Measurements from ENCODE around the gene FBXW8. TPM values are rescaled to one million over a fixed set of nuclear protein-coding genes. Genes with fewer than 3 reads are reported as not detected.

Gene FBXW8
- total RNA-seq, 1 experiment from 2014 or later: 34.8 TPM

GRCh38 chr12:117030187-117030900 lies 119.6 kb downstream of the FBXW8 start:
- H3K4me1 ChIP-seq (ENCODE audit: low read length): peaks cover 90% of the 10 kb centered on the region
- H3K4me2 ChIP-seq (ENCODE audit: low read depth, low read length, poor library complexity, severe bottlenecking): peak overlapping the region; percentile 65
- DNase-seq: no peak
- peaks cover 25% of the 10 kb centered on the region for H3K36me3 ChIP-seq (ENCODE audit: insufficient read depth, low read length)
- no peak overlapping the region for H2AFZ ChIP-seq (ENCODE audit: low read length)
- H3K9me2 ChIP-seq (replicated peaks; ENCODE audit: insufficient read depth, low read length): no peaks in the 10 kb centered on the region
- H3K27me3 ChIP-seq (ENCODE audit: low read length): no peaks in the 10 kb centered on the region
- no peak overlapping the region for H3K4me3 ChIP-seq (ENCODE audit: low read length)
- no peaks in the 10 kb centered on the region for H4K20me1 ChIP-seq (ENCODE audit: insufficient read depth, low read depth, low read length)
- H3K27ac ChIP-seq (ENCODE audit: low read length): peak overlapping the region; percentile 93
- H3K79me2 ChIP-seq (ENCODE audit: low read length): no peaks in the 10 kb centered on the region
- 0 out of 2 replicates have a peak overlapping the region, but pooled peaks have one; percentile 45 for H3K9ac ChIP-seq (ENCODE audit: low read length)
- H3K9me3 ChIP-seq (ENCODE audit: low read length): no peaks in the 10 kb centered on the region

- DNase-seq: peak; percentile 77
- H4K20me1 ChIP-seq (ENCODE audit: insufficient read depth, low read depth, low read length): no peaks in the 10 kb centered on the region
- H3K27me3 ChIP-seq (ENCODE audit: low read length): no peaks in the 10 kb centered on the region
- peaks cover 18% of the 10 kb centered on the region for H3K36me3 ChIP-seq (ENCODE audit: insufficient read depth, low read length)
- peak overlapping the region; percentile 65 for H3K9ac ChIP-seq (ENCODE audit: low read length)
- H3K4me2 ChIP-seq (ENCODE audit: low read depth, low read length, poor library complexity, severe bottlenecking): peak overlapping the region; percentile 65
- H3K27ac ChIP-seq (ENCODE audit: low read length): peak overlapping the region; percentile 93
- no peak overlapping the region for H2AFZ ChIP-seq (ENCODE audit: low read length)
- peaks cover 91% of the 10 kb centered on the region for H3K4me1 ChIP-seq (ENCODE audit: low read length)
- H3K79me2 ChIP-seq (ENCODE audit: low read length): no peaks in the 10 kb centered on the region
- no peaks in the 10 kb centered on the region for H3K9me3 ChIP-seq (ENCODE audit: low read length)
- no peaks in the 10 kb centered on the region for H3K9me2 ChIP-seq (replicated peaks; ENCODE audit: insufficient read depth, low read length)
- H3K4me3 ChIP-seq (ENCODE audit: low read length): peak overlapping the region; percentile 45
Observed at GRCh38 chr12:117031843-117032592, 121.3 kb downstream of the FBXW8 start.

- Histone ChIP-seq H3K4me1 (ENCODE audit: low read length) (peaks cover 97% of the 10 kb centered on the region), H2AFZ (ENCODE audit: low read length) (no peak overlapping the region), H3K36me3 (ENCODE audit: insufficient read depth, low read length) (peaks cover 16% of the 10 kb centered on the region), H3K9ac (ENCODE audit: low read length) (peak overlapping the region; percentile 65), H3K9me3 (ENCODE audit: low read length) (no peaks in the 10 kb centered on the region), H3K79me2 (ENCODE audit: low read length) (no peaks in the 10 kb centered on the region), H3K9me2 (replicated peaks; ENCODE audit: insufficient read depth, low read length) (no peaks in the 10 kb centered on the region), H3K4me2 (ENCODE audit: low read depth, low read length, poor library complexity, severe bottlenecking) (peak overlapping the region; percentile 65), H3K27ac (ENCODE audit: low read length) (peak overlapping the region; percentile 93), H3K27me3 (ENCODE audit: low read length) (no peaks in the 10 kb centered on the region), H3K4me3 (ENCODE audit: low read length) (peak overlapping the region; percentile 22; the same call in 1 of the 2 replicates), H4K20me1 (ENCODE audit: insufficient read depth, low read depth, low read length) (no peaks in the 10 kb centered on the region)
- DNase-seq: peak; percentile 84
Observed at GRCh38 chr12:117032593-117033381, 122.0 kb downstream of the FBXW8 start.

- H3K4me3 ChIP-seq (ENCODE audit: low read length): no peak overlapping the region
- no peak overlapping the region for H3K9ac ChIP-seq (ENCODE audit: low read length)
- H3K9me2 ChIP-seq (replicated peaks; ENCODE audit: insufficient read depth, low read length): no peaks in the 10 kb centered on the region
- peak overlapping the region; percentile 93 for H3K27ac ChIP-seq (ENCODE audit: low read length)
- H4K20me1 ChIP-seq (ENCODE audit: insufficient read depth, low read depth, low read length): no peaks in the 10 kb centered on the region
- H3K27me3 ChIP-seq (ENCODE audit: low read length): no peaks in the 10 kb centered on the region
- peak overlapping the region; percentile 65 for H3K4me2 ChIP-seq (ENCODE audit: low read depth, low read length, poor library complexity, severe bottlenecking)
- no peak overlapping the region for H2AFZ ChIP-seq (ENCODE audit: low read length)
- peaks cover 97% of the 10 kb centered on the region for H3K4me1 ChIP-seq (ENCODE audit: low read length)
- peaks cover 16% of the 10 kb centered on the region for H3K36me3 ChIP-seq (ENCODE audit: insufficient read depth, low read length)
- no peak for DNase-seq
- no peaks in the 10 kb centered on the region for H3K79me2 ChIP-seq (ENCODE audit: low read length)
- H3K9me3 ChIP-seq (ENCODE audit: low read length): no peaks in the 10 kb centered on the region
Observed at GRCh38 chr12:117033382-117034221, 122.9 kb downstream of the FBXW8 start.

DNA sequence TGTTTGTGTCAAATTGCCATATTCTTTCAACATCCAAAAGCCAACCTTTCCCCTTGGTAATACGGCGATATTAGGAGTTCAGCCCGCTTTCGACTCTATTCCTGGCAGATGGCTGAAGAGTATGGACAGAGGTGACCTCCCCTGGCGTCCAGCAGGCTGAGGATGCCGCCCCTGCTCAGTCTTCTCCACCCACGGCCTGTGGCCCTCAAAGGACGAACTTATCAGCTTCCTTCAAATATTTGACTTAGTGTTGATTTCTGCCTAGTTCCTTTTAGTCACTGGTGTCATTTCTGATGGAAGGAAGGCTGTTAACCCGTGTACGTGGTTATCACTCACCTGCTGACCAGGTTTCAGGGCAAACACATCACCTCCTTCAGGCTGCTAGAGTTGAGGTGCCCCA lies 123.5 kb downstream of the FBXW8 start:
- Histone ChIP-seq H2AFZ (ENCODE audit: low read length) (no peak overlapping the region), H3K4me3 (ENCODE audit: low read length) (no peak overlapping the region), H3K79me2 (ENCODE audit: low read length) (no peaks in the 10 kb centered on the region), H3K9ac (ENCODE audit: low read length) (no peak overlapping the region), H4K20me1 (ENCODE audit: insufficient read depth, low read depth, low read length) (no peaks in the 10 kb centered on the region), H3K27ac (ENCODE audit: low read length) (peak overlapping the region; percentile 93), H3K9me2 (replicated peaks; ENCODE audit: insufficient read depth, low read length) (no peaks in the 10 kb centered on the region), H3K27me3 (ENCODE audit: low read length) (no peaks in the 10 kb centered on the region), H3K4me2 (ENCODE audit: low read depth, low read length, poor library complexity, severe bottlenecking) (peak overlapping the region; percentile 11), H3K36me3 (ENCODE audit: insufficient read depth, low read length) (peaks cover 12% of the 10 kb centered on the region), H3K9me3 (ENCODE audit: low read length) (no peaks in the 10 kb centered on the region), H3K4me1 (ENCODE audit: low read length) (peaks cover 96% of the 10 kb centered on the region)
- DNase-seq: no peak

- H3K4me1 ChIP-seq (ENCODE audit: low read length): peaks cover 97% of the 10 kb centered on the region
- no peaks in the 10 kb centered on the region for H3K9me2 ChIP-seq (replicated peaks; ENCODE audit: insufficient read depth, low read length)
- H3K36me3 ChIP-seq (ENCODE audit: insufficient read depth, low read length): peaks cover 11% of the 10 kb centered on the region
- H3K79me2 ChIP-seq (ENCODE audit: low read length): no peaks in the 10 kb centered on the region
- no peaks in the 10 kb centered on the region for H3K27me3 ChIP-seq (ENCODE audit: low read length)
- H4K20me1 ChIP-seq (ENCODE audit: insufficient read depth, low read depth, low read length): no peaks in the 10 kb centered on the region
- no peak for DNase-seq
- no peak overlapping the region for H2AFZ ChIP-seq (ENCODE audit: low read length)
- peak overlapping the region; percentile 11 for H3K4me2 ChIP-seq (ENCODE audit: low read depth, low read length, poor library complexity, severe bottlenecking)
- H3K9me3 ChIP-seq (ENCODE audit: low read length): no peaks in the 10 kb centered on the region
- H3K4me3 ChIP-seq (ENCODE audit: low read length): no peak overlapping the region
- peak overlapping the region; percentile 93 for H3K27ac ChIP-seq (ENCODE audit: low read length)
- H3K9ac ChIP-seq (ENCODE audit: low read length): no peak overlapping the region
Observed at GRCh38 chr12:117034701-117035151, 124.0 kb downstream of the FBXW8 start.

DNA sequence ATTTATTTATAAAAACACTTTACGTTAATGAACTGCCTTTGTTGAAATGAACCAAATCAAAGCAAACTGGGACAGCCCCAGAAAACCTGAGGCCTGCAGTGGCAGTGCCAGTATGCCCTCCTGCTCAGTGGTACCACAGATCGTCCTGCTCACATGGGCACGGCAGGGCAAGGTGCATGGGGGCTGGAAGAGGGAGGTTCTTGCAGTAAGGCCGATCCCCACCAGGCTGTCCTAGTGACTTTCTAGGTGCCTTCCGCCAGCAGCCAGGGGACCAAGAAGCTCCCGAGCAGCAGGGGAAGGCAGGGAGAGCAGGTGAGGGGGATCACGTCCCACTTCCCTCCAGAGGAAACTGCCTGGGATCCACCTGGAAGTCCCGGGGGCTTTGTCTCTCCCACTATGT lies 124.5 kb downstream of the FBXW8 start:
- DNase-seq: peak; percentile 55
- no peak overlapping the region for H3K4me3 ChIP-seq (ENCODE audit: low read length)
- peaks cover 6% of the 10 kb centered on the region; the same call in 1 of the 2 replicates for H3K36me3 ChIP-seq (ENCODE audit: insufficient read depth, low read length)
- no peak overlapping the region for H2AFZ ChIP-seq (ENCODE audit: low read length)
- H3K27ac ChIP-seq (ENCODE audit: low read length): peak overlapping the region; percentile 93
- H4K20me1 ChIP-seq (ENCODE audit: insufficient read depth, low read depth, low read length): no peaks in the 10 kb centered on the region
- H3K27me3 ChIP-seq (ENCODE audit: low read length): no peaks in the 10 kb centered on the region
- no peak overlapping the region for H3K4me2 ChIP-seq (ENCODE audit: low read depth, low read length, poor library complexity, severe bottlenecking)
- no peak overlapping the region for H3K9ac ChIP-seq (ENCODE audit: low read length)
- H3K9me3 ChIP-seq (ENCODE audit: low read length): no peaks in the 10 kb centered on the region
- H3K4me1 ChIP-seq (ENCODE audit: low read length): peaks cover 97% of the 10 kb centered on the region
- no peaks in the 10 kb centered on the region for H3K79me2 ChIP-seq (ENCODE audit: low read length)
- no peaks in the 10 kb centered on the region for H3K9me2 ChIP-seq (replicated peaks; ENCODE audit: insufficient read depth, low read length)
